ENCODE results near the gene POLR2E. TPM values are rescaled to one million over a fixed set of nuclear protein-coding genes. Genes with fewer than 3 reads are reported as not detected.

Gene POLR2E
- total RNA-seq, 1 experiment from 2014 or later: 343 TPM

GRCh38 chr19:1098177-1099051, 3.2 kb upstream of the POLR2E start:
- Histone ChIP-seq H3K36me3 (ENCODE audit: insufficient read depth, low read length, poor library complexity, severe bottlenecking) (peaks cover 3% of the 10 kb centered on the region), H3K4me3 (ENCODE audit: low read depth, low read length, poor library complexity, severe bottlenecking) (no peak overlapping the region), H3K27me3 (replicated peaks; ENCODE audit: insufficient read depth, low read depth, low read length, poor library complexity) (no peaks in the 10 kb centered on the region), H3K27ac (ENCODE audit: low read depth, low read length, poor library complexity, severe bottlenecking) (no peak overlapping the region), H3K4me1 (ENCODE audit: insufficient read depth, low read length, poor library complexity, severe bottlenecking) (peaks cover 25% of the 10 kb centered on the region), H3K9me3 (ENCODE audit: low read depth, low read length, poor library complexity, severe bottlenecking) (peaks cover 6% of the 10 kb centered on the region)
- BruUV-seq (replicated peaks): no TSS peak
- ChIA-PET CTCF (no interaction called here), POLR2A (ENCODE audit: low non-redundant PET) (interaction anchor here (0.6 kb wide), 1 partner anchor 8 kb away, joined by 3 read pairs; no protein-coding TSS in a partner anchor)
- intact Hi-C loops (cut with micrococcal nuclease; ENCODE audit: unreplicated experiment): no loop called here
- TF ChIP-seq CTCF (conservative IDR thresholded peaks at IDR 0.05; ENCODE audit: low read depth, low read length) (no peak), EZH2 (IDR thresholded peaks at IDR 0.05; ENCODE audit: borderline replicate concordance, low read depth, low read length, poor library complexity, severe bottlenecking) (no peak)
- DNase-seq (ENCODE audit: low spot score): no peak

GRCh38 chr19:1097810-1098176, 2.6 kb upstream of the POLR2E start:
- peaks cover 27% of the 10 kb centered on the region for H3K4me1 ChIP-seq (ENCODE audit: insufficient read depth, low read length, poor library complexity, severe bottlenecking)
- DNase-seq (ENCODE audit: low spot score): no peak
- no TSS peak for BruUV-seq (replicated peaks)
- peaks cover 6% of the 10 kb centered on the region for H3K9me3 ChIP-seq (ENCODE audit: low read depth, low read length, poor library complexity, severe bottlenecking)
- intact Hi-C loops (cut with micrococcal nuclease; ENCODE audit: unreplicated experiment): no loop called here
- ChIA-PET CTCF (no interaction called here), POLR2A (ENCODE audit: low non-redundant PET) (interaction anchor here (0.6 kb wide), 1 partner anchor 8 kb away, joined by 3 read pairs; no protein-coding TSS in a partner anchor)
- no peak overlapping the region for H3K27ac ChIP-seq (ENCODE audit: low read depth, low read length, poor library complexity, severe bottlenecking)
- H3K4me3 ChIP-seq (ENCODE audit: low read depth, low read length, poor library complexity, severe bottlenecking): no peak overlapping the region
- no peak for TF ChIP-seq CTCF (conservative IDR thresholded peaks at IDR 0.05; ENCODE audit: low read depth, low read length)
- TF ChIP-seq EZH2 (IDR thresholded peaks at IDR 0.05; ENCODE audit: borderline replicate concordance, low read depth, low read length, poor library complexity, severe bottlenecking): no peak
- no peaks in the 10 kb centered on the region for H3K27me3 ChIP-seq (replicated peaks; ENCODE audit: insufficient read depth, low read depth, low read length, poor library complexity)
- peaks cover 10% of the 10 kb centered on the region for H3K36me3 ChIP-seq (ENCODE audit: insufficient read depth, low read length, poor library complexity, severe bottlenecking)

GRCh38 chr19:1094655-1094977, 559 bp downstream of the POLR2E start:
- DNase-seq (ENCODE audit: low spot score): no peak
- H3K27ac ChIP-seq (ENCODE audit: low read depth, low read length, poor library complexity, severe bottlenecking): peak overlapping the region; percentile 87
- intact Hi-C loops (cut with micrococcal nuclease; ENCODE audit: unreplicated experiment): no loop called here

More at GRCh38 chr19:1094655-1094977, 559 bp downstream of the POLR2E start:
- Histone ChIP-seq H3K4me3 (ENCODE audit: low read depth, low read length, poor library complexity, severe bottlenecking) (peak overlapping the region; percentile 99), H3K36me3 (ENCODE audit: insufficient read depth, low read length, poor library complexity, severe bottlenecking) (peaks cover 31% of the 10 kb centered on the region), H3K4me1 (ENCODE audit: insufficient read depth, low read length, poor library complexity, severe bottlenecking) (peaks cover 13% of the 10 kb centered on the region), H3K27me3 (replicated peaks; ENCODE audit: insufficient read depth, low read depth, low read length, poor library complexity) (no peaks in the 10 kb centered on the region), H3K9me3 (ENCODE audit: low read depth, low read length, poor library complexity, severe bottlenecking) (peaks cover 2% of the 10 kb centered on the region)
- no peak for TF ChIP-seq CTCF (conservative IDR thresholded peaks at IDR 0.05; ENCODE audit: low read depth, low read length)
- no peak for TF ChIP-seq EZH2 (IDR thresholded peaks at IDR 0.05; ENCODE audit: borderline replicate concordance, low read depth, low read length, poor library complexity, severe bottlenecking)
- POLR2A ChIA-PET (ENCODE audit: low non-redundant PET): no interaction called here
- BruUV-seq (replicated peaks): no TSS peak
- CTCF ChIA-PET: no interaction called here

Measured in A673 (cell line).